ENCODE results near the gene ABHD5. TPM values are rescaled to one million over a fixed set of nuclear protein-coding genes. Genes with fewer than 3 reads are reported as not detected.

The ABHD5 gene
- total RNA-seq, 1 experiment from 2014 or later, result 9.9 TPM

GRCh38 chr3:43764056-43764455 lies 73.3 kb downstream of the ABHD5 start:
- ChIA-PET CTCF (no interaction called here), POLR2A (ENCODE audit: low non-redundant PET) (no interaction called here)
- H3K27ac ChIP-seq (ENCODE audit: low read depth, low read length, poor library complexity, severe bottlenecking), result no peak overlapping the region
- H3K36me3 ChIP-seq (ENCODE audit: insufficient read depth, low read length, poor library complexity, severe bottlenecking), result no peaks in the 10 kb centered on the region
- TF ChIP-seq EZH2 (IDR thresholded peaks at IDR 0.05; ENCODE audit: borderline replicate concordance, low read depth, low read length, poor library complexity, severe bottlenecking) (no peak), CTCF (conservative IDR thresholded peaks at IDR 0.05; ENCODE audit: low read depth, low read length) (no peak)
- H3K4me1 ChIP-seq (ENCODE audit: insufficient read depth, low read length, poor library complexity, severe bottlenecking), result peaks cover 3% of the 10 kb centered on the region
- intact Hi-C loops (cut with micrococcal nuclease; ENCODE audit: unreplicated experiment), result loop anchor here (5.0 to 10.0 kb wide), 2 partner anchors 222 to 231 kb away; no protein-coding TSS in a partner anchor
- H3K9me3 ChIP-seq (ENCODE audit: low read depth, low read length, poor library complexity, severe bottlenecking), result no peaks in the 10 kb centered on the region
- H3K27me3 ChIP-seq (replicated peaks; ENCODE audit: insufficient read depth, low read depth, low read length, poor library complexity), result no peaks in the 10 kb centered on the region
- no peak for DNase-seq (ENCODE audit: low spot score)
- BruUV-seq (replicated peaks), result no TSS peak
- H3K4me3 ChIP-seq (ENCODE audit: low read depth, low read length, poor library complexity, severe bottlenecking), result no peak overlapping the region

GRCh38 chr3:43764471-43764870 lies 73.7 kb downstream of the ABHD5 start:
- H3K27ac ChIP-seq (ENCODE audit: low read depth, low read length, poor library complexity, severe bottlenecking), result no peak overlapping the region
- TF ChIP-seq EZH2 (IDR thresholded peaks at IDR 0.05; ENCODE audit: borderline replicate concordance, low read depth, low read length, poor library complexity, severe bottlenecking) (no peak), CTCF (conservative IDR thresholded peaks at IDR 0.05; ENCODE audit: low read depth, low read length) (no peak)
- ChIA-PET POLR2A (ENCODE audit: low non-redundant PET) (no interaction called here), CTCF (no interaction called here)
- no peaks in the 10 kb centered on the region for H3K9me3 ChIP-seq (ENCODE audit: low read depth, low read length, poor library complexity, severe bottlenecking)
- no peaks in the 10 kb centered on the region for H3K27me3 ChIP-seq (replicated peaks; ENCODE audit: insufficient read depth, low read depth, low read length, poor library complexity)
- no peaks in the 10 kb centered on the region for H3K36me3 ChIP-seq (ENCODE audit: insufficient read depth, low read length, poor library complexity, severe bottlenecking)
- H3K4me3 ChIP-seq (ENCODE audit: low read depth, low read length, poor library complexity, severe bottlenecking), result no peak overlapping the region
- intact Hi-C loops (cut with micrococcal nuclease; ENCODE audit: unreplicated experiment), result loop anchor here (5.0 to 10.0 kb wide), 2 partner anchors 222 to 230 kb away; no protein-coding TSS in a partner anchor
- no peak for DNase-seq (ENCODE audit: low spot score)
- BruUV-seq (replicated peaks), result no TSS peak
- H3K4me1 ChIP-seq (ENCODE audit: insufficient read depth, low read length, poor library complexity, severe bottlenecking), result peaks cover 6% of the 10 kb centered on the region

GRCh38 chr3:43765521-43765971 lies 74.8 kb downstream of the ABHD5 start:
- ChIA-PET CTCF (no interaction called here), POLR2A (ENCODE audit: low non-redundant PET) (no interaction called here)
- no peak for DNase-seq (ENCODE audit: low spot score)
- Histone ChIP-seq H3K4me3 (ENCODE audit: low read depth, low read length, poor library complexity, severe bottlenecking) (no peak overlapping the region), H3K36me3 (ENCODE audit: insufficient read depth, low read length, poor library complexity, severe bottlenecking) (no peaks in the 10 kb centered on the region), H3K9me3 (ENCODE audit: low read depth, low read length, poor library complexity, severe bottlenecking) (no peaks in the 10 kb centered on the region), H3K27ac (ENCODE audit: low read depth, low read length, poor library complexity, severe bottlenecking) (no peak overlapping the region), H3K4me1 (ENCODE audit: insufficient read depth, low read length, poor library complexity, severe bottlenecking) (peaks cover 6% of the 10 kb centered on the region), H3K27me3 (replicated peaks; ENCODE audit: insufficient read depth, low read depth, low read length, poor library complexity) (no peaks in the 10 kb centered on the region)
- intact Hi-C loops (cut with micrococcal nuclease; ENCODE audit: unreplicated experiment), result loop anchor here (5.0 to 10.0 kb wide), 2 partner anchors 229 to 347 kb away; no protein-coding TSS in a partner anchor
- no TSS peak for BruUV-seq (replicated peaks)
- TF ChIP-seq CTCF (conservative IDR thresholded peaks at IDR 0.05; ENCODE audit: low read depth, low read length) (no peak), EZH2 (IDR thresholded peaks at IDR 0.05; ENCODE audit: borderline replicate concordance, low read depth, low read length, poor library complexity, severe bottlenecking) (no peak)
